HG03571 (cell line): ENCODE measurements around the gene MAP4K2.

Experiments
- ATAC-seq: cut with Tn5 transposase; IDR thresholded peaks from one replicate; pipeline ENCODE4 v1.9.1; 2021; ENCODE audit not compliant: unreplicated experiment

The MAP4K2 gene

GRCh38 chr11:64769283-64769682, 33.7 kb downstream of the MAP4K2 start:
- no peak for ATAC-seq

GRCh38 chr11:64768300-64768694, 34.7 kb downstream of the MAP4K2 start:
- no peak for ATAC-seq

- no peak for ATAC-seq
Measured at GRCh38 chr11:64767344-64768299, 35.4 kb downstream of the MAP4K2 start.

- no peak for ATAC-seq
Measured at GRCh38 chr11:64766881-64767280, 36.1 kb downstream of the MAP4K2 start.

- no peak for ATAC-seq
Measured at GRCh38 chr11:64765851-64766665, 37.0 kb downstream of the MAP4K2 start.

- ATAC-seq, result no peak
Measured at GRCh38 chr11:64765291-64765850, 37.6 kb downstream of the MAP4K2 start.

- no peak for ATAC-seq
Measured at GRCh38 chr11:64764753-64765152, 38.3 kb downstream of the MAP4K2 start.

GRCh38 chr11:64764040-64764611, 38.9 kb downstream of the MAP4K2 start:
- no peak for ATAC-seq

GRCh38 chr11:64763526-64764039, 39.4 kb downstream of the MAP4K2 start:
- no peak for ATAC-seq

- no peak for ATAC-seq
Measured at GRCh38 chr11:64762674-64763525, 40.1 kb downstream of the MAP4K2 start.

GRCh38 chr11:64762277-64762673, 40.7 kb downstream of the MAP4K2 start:
- ATAC-seq, result no peak

GRCh38 chr11:64760759-64761420, 42.1 kb downstream of the MAP4K2 start:
- no peak for ATAC-seq

GRCh38 chr11:64759722-64760719, 43.0 kb downstream of the MAP4K2 start, which contains the start of gene PYGM:
Gene PYGM (minus strand): TSS chr11:64759974. CDS start chr11:64759898, 76 bp downstream.
- no peak for ATAC-seq

GRCh38 chr11:64759131-64759721, 43.8 kb downstream of the MAP4K2 start:
- ATAC-seq, result no peak

GRCh38 chr11:64758330-64759079, 44.5 kb downstream of the MAP4K2 start:
- ATAC-seq, result no peak

- no peak for ATAC-seq
Measured at GRCh38 chr11:64757549-64758329, 45.3 kb downstream of the MAP4K2 start.
